H1 (cell line): ENCODE data around the gene MTERF1. TPM values are rescaled to one million over a fixed set of nuclear protein-coding genes. Genes with fewer than 3 reads are reported as not detected.

Source experiments
- CTCF ChIA-PET: fragments of 300-600 bp; sonication (Branson Sonifier 250); formaldehyde crosslinking; loops from one replicate; lab custom pipeline; 2021; ENCODE audit not compliant: partially characterized antibody; lab: Charles Lee
- POLR2A ChIA-PET: fragments of 300-600 bp; sonication (Branson Sonifier 250); formaldehyde crosslinking; loops from one replicate; lab custom pipeline; 2021; ENCODE audit warnings: inconsistent platforms; ENCODE audit not compliant: partially characterized antibody; lab: Charles Lee
- DNase-seq, 2 experiments: peaks; one replicate each; pipeline versions ENCODE4 v3.0.0 to v3.0.0-alpha.2; 2010 to 2022; ENCODE audit warnings: low spot score in 2 of 2, low read depth in 1 of 2, mixed read lengths in 1 of 2
- FAIRE-seq: peaks from 2 replicates; lab custom pipeline; 2011; peaks lifted over from hg19 to GRCh38; lab: Jason Lieb, UNC
- H2AFZ ChIP-seq: 2 replicates; pipeline ENCODE4 v1.8.1; 2012; ENCODE audit warnings: low read length, inconsistent platforms
- H2AK5ac ChIP-seq: 2 replicates; pipeline ENCODE4 v1.6.1; 2013; ENCODE audit warnings: low read depth, low read length
- H2BK120ac ChIP-seq: replicated peaks from 2 replicates; pipeline ENCODE3; 2013; ENCODE audit warnings: low read depth, low read length, inconsistent platforms
- H2BK12ac ChIP-seq: 2 replicates; pipeline ENCODE4 v1.6.1; 2013; ENCODE audit warnings: low read depth, low read length
- H2BK15ac ChIP-seq: 2 replicates; pipeline ENCODE4 v1.6.1; 2013; ENCODE audit warnings: low read length
- H2BK20ac ChIP-seq: 2 replicates; pipeline ENCODE4 v1.6.1; 2013; ENCODE audit warnings: low read length
- H2BK5ac ChIP-seq: 2 replicates; pipeline ENCODE4 v1.6.1; 2013; ENCODE audit warnings: low read depth, low read length
- H3K14ac ChIP-seq: 2 replicates; pipeline ENCODE4 v1.6.1; 2013; ENCODE audit warnings: inconsistent platforms; ENCODE audit not compliant: insufficient read length
- H3K18ac ChIP-seq: 2 replicates; pipeline ENCODE4 v1.6.1; 2013; ENCODE audit warnings: low read length; ENCODE audit errors: extremely low read depth
- H3K23ac ChIP-seq: 2 replicates; pipeline ENCODE4 v1.6.1; 2013; ENCODE audit warnings: inconsistent platforms; ENCODE audit not compliant: insufficient read length
- H3K23me2 ChIP-seq: 2 replicates; pipeline ENCODE4 v1.6.1; 2013; ENCODE audit warnings: low read depth, low read length
- H3K27ac ChIP-seq: 2 replicates; pipeline ENCODE4 v1.6.1; 2011; ENCODE audit warnings: low read depth, low read length, inconsistent platforms
- H3K27me3 ChIP-seq, 4 experiments: replicated peaks in 1 of 4; 1 replicate in 1 of 4; 2 replicates in 3 of 4; pipeline versions ENCODE4 v1.6.1 to v1.8.1; 2011 to 2013; ENCODE audit warnings: low read length in 3 of 4, mild to moderate bottlenecking in 3 of 4, inconsistent platforms in 2 of 4, mixed read lengths in 2 of 4, moderate library complexity in 1 of 4; ENCODE audit not compliant: control insufficient read depth in 3 of 4, insufficient read depth in 3 of 4; ENCODE audit errors: extremely low read depth in 1 of 4
- H3K36me3 ChIP-seq, 4 experiments: 2 replicates each; pipeline versions ENCODE4 v1.6.1 to v1.8.1; 2011 to 2013; ENCODE audit warnings: mild to moderate bottlenecking in 4 of 4, low read length in 3 of 4, moderate library complexity in 2 of 4, control low read depth in 1 of 4, inconsistent platforms in 1 of 4; ENCODE audit not compliant: insufficient read depth in 4 of 4, control insufficient read depth in 2 of 4
- H3K4ac ChIP-seq: replicated peaks from 2 replicates; pipeline ENCODE3; 2013; ENCODE audit warnings: low read length, low read depth, mixed read lengths, inconsistent platforms; ENCODE audit not compliant: insufficient read length
- H3K4me1 ChIP-seq, 4 experiments: replicated peaks in 1 of 4; 1 replicate in 1 of 4; 2 replicates in 3 of 4; pipeline versions ENCODE4 v1.6.1 to v1.8.1; 2011 to 2013; ENCODE audit warnings: low read length in 3 of 4, inconsistent platforms in 2 of 4, mixed read lengths in 1 of 4; ENCODE audit not compliant: insufficient read depth in 4 of 4, control insufficient read depth in 3 of 4
- H3K4me2 ChIP-seq, 2 experiments: 2 replicates each; pipeline versions ENCODE4 v1.6.1 to v1.8.1; 2011 to 2013; ENCODE audit warnings: low read depth in 2 of 2, low read length in 2 of 2, control low read depth in 1 of 2, inconsistent platforms in 1 of 2, mild to moderate bottlenecking in 1 of 2; ENCODE audit not compliant: insufficient read depth in 1 of 2
- H3K4me3 ChIP-seq, 4 experiments: fragments of 200-600, 300-600 bp in 1 of 4; sonication (generic), shearing (Covaris generic), sonication (Bioruptor Twin) in 1 of 4; 2 replicates each; pipeline versions ENCODE4 v1.5.1 to v1.8.1; 2011 to 2016; ENCODE audit warnings: low read length in 4 of 4, low read depth in 3 of 4, control low read depth in 2 of 4, inconsistent platforms in 2 of 4, mild to moderate bottlenecking in 2 of 4, mixed read lengths in 1 of 4, moderate library complexity in 1 of 4; ENCODE audit not compliant: insufficient read depth in 2 of 4; ENCODE audit errors: extremely low read depth in 1 of 4
- H3K56ac ChIP-seq: replicated peaks from 2 replicates; pipeline ENCODE3; 2013; ENCODE audit warnings: low read depth, mild to moderate bottlenecking, mixed read lengths, low read length, inconsistent platforms; ENCODE audit not compliant: insufficient read length
- H3K79me1 ChIP-seq: 2 replicates; pipeline ENCODE4 v1.6.1; 2013; ENCODE audit warnings: low read depth, low read length, control low read depth
- H3K79me2 ChIP-seq, 2 experiments: 2 replicates each; pipeline versions ENCODE4 v1.6.1 to v1.8.1; 2012 to 2013; ENCODE audit warnings: low read length in 2 of 2, mild to moderate bottlenecking in 2 of 2, inconsistent platforms in 1 of 2; ENCODE audit not compliant: insufficient read depth in 2 of 2, control insufficient read depth in 1 of 2
- H3K9ac ChIP-seq, 4 experiments: replicated peaks in 1 of 4; 1 replicate in 1 of 4; 2 replicates in 3 of 4; pipeline versions ENCODE4 v1.6.1 to v1.8.1; 2011 to 2013; ENCODE audit warnings: low read depth in 3 of 4, low read length in 3 of 4, control low read depth in 2 of 4, mild to moderate bottlenecking in 2 of 4, moderate library complexity in 2 of 4, inconsistent platforms in 1 of 4; ENCODE audit errors: extremely low read depth in 1 of 4
- H3K9me3 ChIP-seq, 2 experiments: 2 replicates each; pipeline versions ENCODE4 v1.6.1 to v1.8.1; 2012 to 2013; ENCODE audit warnings: mild to moderate bottlenecking in 2 of 2, moderate library complexity in 2 of 2, control low read depth in 1 of 2, inconsistent platforms in 1 of 2, low read depth in 1 of 2, low read length in 1 of 2, mixed read lengths in 1 of 2; ENCODE audit not compliant: insufficient read depth in 2 of 2
- H4K20me1 ChIP-seq, 2 experiments: replicated peaks in 1 of 2; 2 replicates each; pipeline versions ENCODE3 to v1.8.1; 2011 to 2013; ENCODE audit warnings: inconsistent platforms in 2 of 2, low read length in 2 of 2, mild to moderate bottlenecking in 1 of 2; ENCODE audit not compliant: insufficient read depth in 2 of 2, control insufficient read depth in 1 of 2
- H4K5ac ChIP-seq: 2 replicates; pipeline ENCODE4 v1.6.1; 2013; ENCODE audit warnings: low read length, low read depth, mixed read lengths, inconsistent platforms; ENCODE audit not compliant: insufficient read length
- H4K8ac ChIP-seq: 2 replicates; pipeline ENCODE4 v1.8.0; 2013; ENCODE audit warnings: mild to moderate bottlenecking, moderate library complexity, low read length, inconsistent platforms; ENCODE audit not compliant: insufficient read depth; ENCODE audit errors: extremely low read depth
- H4K91ac ChIP-seq: replicated peaks from 2 replicates; pipeline ENCODE3; 2013; ENCODE audit warnings: low read length, mixed read lengths, inconsistent platforms; ENCODE audit not compliant: insufficient read length
- EGR1 ChIP-seq: IDR thresholded peaks from 2 replicates; pipeline ENCODE4 v1.6.1; 2011; ENCODE audit warnings: low read depth, low read length, borderline replicate concordance
- POLR2A ChIP-seq, 2 experiments: IDR thresholded peaks; 1 replicate in 1 of 2; 2 replicates in 1 of 2; pipeline ENCODE4 v1.6.1; 2011; ENCODE audit warnings: low read depth in 2 of 2, low read length in 2 of 2, mild to moderate bottlenecking in 2 of 2; ENCODE audit errors: control extremely low read depth in 1 of 2
- RBBP5 ChIP-seq: IDR thresholded peaks from 2 replicates; pipeline ENCODE4 v1.7.1; 2012; ENCODE audit warnings: low read depth, mild to moderate bottlenecking, inconsistent platforms, low read length, moderate library complexity, borderline replicate concordance
- RFX5 ChIP-seq: IDR thresholded peaks from 2 replicates; pipeline ENCODE4 v1.6.1; 2011; ENCODE audit warnings: low read depth, low read length, improper control_type of control experiment, borderline replicate concordance
- RNF2 ChIP-seq: fragments of 200-900, 300-1000 bp; sonication (generic); IDR thresholded peaks from 2 replicates; pipeline ENCODE4 v1.7.1; 2016; ENCODE audit warnings: borderline replicate concordance, low read depth, mild to moderate bottlenecking, antibody characterized with exemption, low read length; ENCODE audit not compliant: poor library complexity, severe bottlenecking; ENCODE audit errors: missing control alignments
- SIRT6 ChIP-seq: IDR thresholded peaks from one replicate; pipeline ENCODE4 v1.7.1; 2012; ENCODE audit warnings: low read length, inconsistent platforms
- SP2 ChIP-seq: IDR thresholded peaks from 2 replicates; pipeline ENCODE4 v1.6.1; 2012; ENCODE audit warnings: mild to moderate bottlenecking, low read length, inconsistent platforms
- TAF7 ChIP-seq: optimal IDR thresholded peaks from 2 replicates; pipeline ENCODE3; 2011; ENCODE audit warnings: low read depth, mild to moderate bottlenecking, inconsistent platforms, low read length, moderate library complexity, borderline replicate concordance
- polyA plus RNA-seq, 7 experiments: library from polyadenylated mRNA; depleted of rRNA in 3 of 7; stranded (reverse) in 5 of 7; unstranded in 2 of 7; fragments of >200 nt in 5 of 7; fragments of 200-250 nt in 2 of 7; gene quantifications; 1 replicate in 5 of 7; 2 replicates in 1 of 7; 4 replicates in 1 of 7; pipeline versions ENCODE4 v1.2.1 to v1.2.3, GENCODE V29; 2011 to 2013; ENCODE audit warnings: missing spikeins in 2 of 7, mixed read lengths in 2 of 7
- total RNA-seq: library from RNA; stranded (reverse); fragmentation: NEBNext Ultra II Directional; extraction: Animal tissue kit (Norgen Biotek cat#: 25700); gene quantifications from 2 replicates; pipeline ENCODE4 v1.2.1, GENCODE V29; 2021
- TF ChIP-seq, protein P1 (sequence below): IDR thresholded peaks from 2 replicates; pipeline ENCODE4 v1.6.1; 2012; ENCODE audit warnings: inconsistent platforms
- TF ChIP-seq, protein P2 (sequence below): IDR thresholded peaks from 2 replicates; pipeline ENCODE4 v1.6.1; 2011; ENCODE audit warnings: low read depth, mild to moderate bottlenecking, low read length; ENCODE audit not compliant: insufficient read depth
- TF ChIP-seq, protein P3 (sequence below): IDR thresholded peaks from 2 replicates; pipeline ENCODE4 v1.6.1; 2011; ENCODE audit warnings: low read length, improper control_type of control experiment

MTERF1 gene
- total and polyA plus RNA-seq, 2 of the 8 experiments (the other 6 are each of a cell fraction or from before 2014, with no cell fraction given): 4.5 to 12.6 TPM

DNA sequence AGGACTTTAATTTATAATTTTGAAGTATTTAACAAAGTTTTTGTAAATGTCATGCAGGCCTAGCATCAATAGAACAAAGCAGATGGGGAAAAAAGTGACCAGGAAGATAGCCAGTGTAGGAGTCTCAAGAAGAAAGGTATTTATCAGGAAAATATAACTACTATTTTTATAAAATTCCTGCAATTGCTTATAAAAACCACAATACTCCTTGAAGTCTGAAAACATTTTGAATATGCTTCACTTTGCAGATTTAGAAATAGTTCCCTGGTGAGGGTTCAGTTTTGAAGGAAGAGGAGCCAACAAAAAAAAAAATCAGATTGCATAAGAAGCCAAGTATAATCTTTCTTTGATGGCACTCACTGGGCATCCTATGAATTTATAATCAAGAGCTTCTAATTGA, 34.1 kb downstream of the MTERF1 start:
- no peak overlapping the region for H3K4me2 ChIP-seq
- H4K8ac ChIP-seq: no peak overlapping the region
- H3K18ac ChIP-seq: no peak overlapping the region
- no peaks in the 10 kb centered on the region for H4K20me1 ChIP-seq
- H3K56ac ChIP-seq: no peak overlapping the region
- H2AK5ac ChIP-seq: no peak overlapping the region
- H3K23ac ChIP-seq: no peak overlapping the region
- H3K36me3 ChIP-seq: no peaks in the 10 kb centered on the region
- no peak overlapping the region for H2BK20ac ChIP-seq
- no peak overlapping the region for H2AFZ ChIP-seq
- TF ChIP-seq POLR2A (IDR thresholded peaks at IDR 0.05; ENCODE audit: control extremely low read depth in 1 of 2, low read depth in 2 of 2, low read length in 2 of 2): no peak
- TF ChIP-seq RNF2: no peak
- TF ChIP-seq, protein P1, sequence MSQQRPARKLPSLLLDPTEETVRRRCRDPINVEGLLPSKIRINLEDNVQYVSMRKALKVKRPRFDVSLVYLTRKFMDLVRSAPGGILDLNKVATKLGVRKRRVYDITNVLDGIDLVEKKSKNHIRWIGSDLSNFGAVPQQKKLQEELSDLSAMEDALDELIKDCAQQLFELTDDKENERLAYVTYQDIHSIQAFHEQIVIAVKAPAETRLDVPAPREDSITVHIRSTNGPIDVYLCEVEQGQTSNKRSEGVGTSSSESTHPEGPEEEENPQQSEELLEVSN: no peak
- TF ChIP-seq, protein P2, sequence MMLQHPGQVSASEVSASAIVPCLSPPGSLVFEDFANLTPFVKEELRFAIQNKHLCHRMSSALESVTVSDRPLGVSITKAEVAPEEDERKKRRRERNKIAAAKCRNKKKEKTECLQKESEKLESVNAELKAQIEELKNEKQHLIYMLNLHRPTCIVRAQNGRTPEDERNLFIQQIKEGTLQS: no peak
- TF ChIP-seq TAF7: no peak
- no peak for TF ChIP-seq EGR1
- TF ChIP-seq SP2: no peak
- TF ChIP-seq, protein P3, sequence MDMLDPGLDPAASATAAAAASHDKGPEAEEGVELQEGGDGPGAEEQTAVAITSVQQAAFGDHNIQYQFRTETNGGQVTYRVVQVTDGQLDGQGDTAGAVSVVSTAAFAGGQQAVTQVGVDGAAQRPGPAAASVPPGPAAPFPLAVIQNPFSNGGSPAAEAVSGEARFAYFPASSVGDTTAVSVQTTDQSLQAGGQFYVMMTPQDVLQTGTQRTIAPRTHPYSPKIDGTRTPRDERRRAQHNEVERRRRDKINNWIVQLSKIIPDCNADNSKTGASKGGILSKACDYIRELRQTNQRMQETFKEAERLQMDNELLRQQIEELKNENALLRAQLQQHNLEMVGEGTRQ: no peak
- no peak for TF ChIP-seq RFX5
- no peak for TF ChIP-seq SIRT6
- TF ChIP-seq RBBP5: no peak
- TF ChIP-seq, all 59 proteins: peak for 0
- DNase-seq: no peak
- Histone ChIP-seq H4K91ac (no peak overlapping the region), H2BK12ac (no peak overlapping the region), H2BK15ac (no peak overlapping the region), H3K27ac (no peak overlapping the region), H3K4ac (no peak overlapping the region), H3K14ac (no peak overlapping the region), H3K23me2 (no peaks in the 10 kb centered on the region), H3K79me2 (no peaks in the 10 kb centered on the region), H3K9ac (no peak overlapping the region), H2BK120ac (no peak overlapping the region), H3K79me1 (no peaks in the 10 kb centered on the region), H3K27me3 (no peaks in the 10 kb centered on the region), H3K9me3 (no peaks in the 10 kb centered on the region), H3K4me3 (no peak overlapping the region), H3K4me1 (no peaks in the 10 kb centered on the region), H2BK5ac (no peak overlapping the region), H4K5ac (no peak overlapping the region)
- ChIA-PET CTCF (interaction anchor here (0.6 to 1.1 kb wide), 2 partner anchors 34 to 1776 kb away, joined by 3 to 5 read pairs; partner anchors contain the start of gene MTERF1), POLR2A (no interaction called here)
- no peak for FAIRE-seq
